Astrocyte of the spinal cord (primary cell): ENCODE data around the gene MTURN.

Source experiments
- DNase-seq: peaks from one replicate; pipeline ENCODE4 v3.0.0; 2011; ENCODE audit warnings: low read depth, low spot score
- H3K4me3 ChIP-seq: 2 replicates; pipeline ENCODE4 v1.5.1; 2011; ENCODE audit warnings: low read depth, mild to moderate bottlenecking, low read length, moderate library complexity
- CTCF ChIP-seq: IDR thresholded peaks from 2 replicates; pipeline ENCODE4 v1.5.1; 2012; ENCODE audit warnings: low read depth, mild to moderate bottlenecking, low read length, inconsistent platforms
- in situ Hi-C: cut with HindIII; loops from 2 replicates; pipeline ENCODE4 v1.10.0; 2017; ENCODE audit warnings: low sequenced_read_pairs

Gene MTURN

GRCh38 chr7:30180718-30181117 is 45.9 kb downstream of the MTURN start:
- in situ Hi-C loops = no loop called here
- no peak for TF ChIP-seq CTCF
- no peak for DNase-seq
- H3K4me3 ChIP-seq = no peak overlapping the region

GRCh38 chr7:30181211-30181610 is 46.4 kb downstream of the MTURN start:
- in situ Hi-C loops = no loop called here
- no peak for DNase-seq
- H3K4me3 ChIP-seq = no peak overlapping the region
- TF ChIP-seq CTCF = no peak

GRCh38 chr7:30181736-30182522 is 47.1 kb downstream of the MTURN start:
- TF ChIP-seq CTCF = no peak
- in situ Hi-C loops = no loop called here
- DNase-seq = no peak
- H3K4me3 ChIP-seq = no peak overlapping the region

- no peak for DNase-seq
- no peak overlapping the region for H3K4me3 ChIP-seq
- no peak for TF ChIP-seq CTCF
- in situ Hi-C loops = no loop called here
These were observed 48.0 kb downstream of the MTURN start for GRCh38 chr7:30182814-30183213.

- no peak overlapping the region for H3K4me3 ChIP-seq
- TF ChIP-seq CTCF = no peak
- DNase-seq = no peak
- in situ Hi-C loops = no loop called here
These were observed 49.1 kb downstream of the MTURN start for GRCh38 chr7:30183749-30184369.

- no peak for TF ChIP-seq CTCF
- DNase-seq = no peak
- no peak overlapping the region for H3K4me3 ChIP-seq
- in situ Hi-C loops = no loop called here
These were observed 50.2 kb downstream of the MTURN start for GRCh38 chr7:30184791-30185487.
